Inflammatory macrophage (primary cell): Measurements from ENCODE around the gene HSPG2.

Source experiments
- DNase-seq, 2 donors: peaks; one replicate each; pipeline ENCODE4 v3.0.0-alpha.2; 2020 to 2022

HSPG2 gene

DNA sequence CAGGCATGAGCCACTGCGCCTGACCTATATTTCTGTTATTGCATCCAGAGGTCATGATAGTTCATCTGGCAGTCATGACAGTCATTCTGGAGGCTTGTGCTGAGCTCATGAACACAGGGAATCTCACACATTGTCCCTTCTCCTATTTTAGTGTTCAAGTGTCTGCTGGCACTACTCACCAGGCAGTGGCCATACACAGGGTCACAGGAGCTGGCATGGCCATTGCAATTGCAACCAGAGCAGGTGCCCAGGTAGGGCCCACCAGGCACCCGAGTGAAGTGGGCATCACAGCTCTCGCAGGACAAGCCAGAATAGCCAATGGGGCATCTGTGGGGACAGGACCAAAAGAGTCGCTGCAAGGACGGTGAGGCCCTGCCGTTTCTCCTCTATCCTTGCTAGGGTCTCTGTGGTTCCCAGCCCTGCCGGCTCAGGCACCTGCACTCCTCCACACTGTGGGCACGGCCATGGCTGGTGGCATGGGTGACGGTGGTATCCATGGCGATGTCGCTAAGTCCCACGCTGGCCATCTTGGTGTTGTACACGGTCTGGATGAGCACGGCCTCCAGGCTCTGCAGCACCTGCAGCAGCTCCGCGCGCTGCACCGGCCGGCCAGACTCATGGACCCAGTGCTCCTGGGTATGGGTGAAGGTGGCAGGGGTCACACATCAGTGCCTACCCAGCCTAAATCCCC lies 57.0 kb downstream of the HSPG2 start:
- DNase-seq = no peak

DNA sequence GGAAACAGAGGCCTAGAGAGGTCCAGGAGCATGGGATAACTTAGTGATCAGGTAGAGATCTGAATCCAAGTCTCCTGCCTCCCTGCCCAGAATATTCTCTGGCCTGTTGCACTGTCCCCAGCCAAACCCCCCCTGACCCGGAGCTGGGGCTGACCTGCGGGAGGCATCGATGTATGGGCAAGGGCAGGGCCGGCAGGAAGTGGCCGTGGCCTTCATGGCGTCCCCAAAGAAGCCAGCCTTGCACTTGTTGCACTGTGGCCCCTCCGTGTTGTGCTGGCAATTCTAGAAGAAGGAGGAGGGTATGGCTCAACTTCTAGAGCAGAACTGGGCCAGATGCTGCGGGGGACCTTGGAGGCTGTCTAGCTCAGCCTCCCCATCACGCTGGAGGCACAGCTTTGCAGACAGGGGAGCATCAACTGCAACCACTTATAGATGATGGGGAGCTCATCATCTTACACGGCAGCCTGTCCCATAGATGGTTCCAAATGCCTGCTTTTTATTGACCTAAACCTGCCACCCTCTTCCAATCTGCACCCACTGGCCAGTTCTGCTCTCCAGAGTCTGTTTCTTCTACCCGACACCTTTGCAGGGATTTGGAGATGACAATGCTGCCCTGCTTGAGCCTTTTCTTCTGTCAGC lies 58.2 kb downstream of the HSPG2 start:
- no peak for DNase-seq

DNA sequence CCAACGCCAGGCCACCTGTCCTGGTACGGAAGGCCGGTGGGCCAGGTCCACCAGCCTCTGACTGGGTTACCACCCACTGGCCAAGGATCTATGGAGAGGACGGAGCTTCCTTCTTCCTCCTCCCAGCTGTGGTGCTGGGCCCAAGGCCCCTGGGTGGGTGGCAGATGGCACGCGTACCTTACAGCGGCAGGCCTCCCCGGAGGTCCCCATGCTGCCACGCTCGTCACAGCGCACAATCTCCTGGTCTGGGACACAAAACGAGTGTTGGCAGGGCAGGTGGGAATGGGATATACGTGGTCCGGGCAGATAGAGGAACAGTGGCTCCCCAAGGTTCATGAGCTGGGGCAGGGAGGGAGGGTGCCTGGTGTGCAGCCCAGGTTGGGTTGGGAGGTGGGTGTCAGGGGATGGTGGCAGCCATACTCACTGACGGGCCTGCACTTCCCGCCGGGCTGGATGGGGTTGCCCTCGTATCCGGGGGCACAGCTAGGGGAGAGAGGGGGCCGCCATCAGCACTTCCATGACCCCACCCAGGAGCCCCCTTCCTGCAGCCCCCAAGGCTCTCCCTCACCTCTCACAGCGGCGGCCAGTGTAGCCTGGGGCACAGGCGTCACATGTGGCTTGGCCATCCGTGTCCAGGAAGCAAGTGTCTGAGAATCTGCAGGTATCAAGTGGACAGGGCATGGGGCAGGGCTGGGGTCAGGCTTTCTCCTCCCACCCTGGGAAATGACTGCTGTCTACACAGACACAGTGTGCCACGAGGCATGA lies 58.9 kb downstream of the HSPG2 start:
- no peak for DNase-seq

DNA sequence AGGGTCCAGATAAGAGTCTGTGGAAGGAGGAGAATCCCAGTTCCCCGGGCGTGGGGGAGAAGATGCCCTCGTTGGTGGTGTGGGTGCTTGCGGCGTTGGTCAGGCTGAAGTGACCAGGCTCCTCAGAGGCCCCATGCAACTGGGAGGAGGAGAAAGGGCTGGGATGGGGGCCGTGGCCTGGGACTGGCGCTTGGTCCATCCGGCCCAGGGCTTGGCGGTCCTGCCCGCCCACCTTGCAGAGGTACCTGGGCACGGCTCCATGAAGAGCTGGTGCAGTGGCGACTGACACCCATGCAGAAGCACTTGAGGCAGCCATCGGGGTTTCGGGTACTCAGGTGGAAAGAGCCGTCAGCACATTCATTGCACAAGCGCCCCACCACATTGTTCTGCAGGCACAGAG lies 60.8 kb downstream of the HSPG2 start:
- no peak for DNase-seq

DNA sequence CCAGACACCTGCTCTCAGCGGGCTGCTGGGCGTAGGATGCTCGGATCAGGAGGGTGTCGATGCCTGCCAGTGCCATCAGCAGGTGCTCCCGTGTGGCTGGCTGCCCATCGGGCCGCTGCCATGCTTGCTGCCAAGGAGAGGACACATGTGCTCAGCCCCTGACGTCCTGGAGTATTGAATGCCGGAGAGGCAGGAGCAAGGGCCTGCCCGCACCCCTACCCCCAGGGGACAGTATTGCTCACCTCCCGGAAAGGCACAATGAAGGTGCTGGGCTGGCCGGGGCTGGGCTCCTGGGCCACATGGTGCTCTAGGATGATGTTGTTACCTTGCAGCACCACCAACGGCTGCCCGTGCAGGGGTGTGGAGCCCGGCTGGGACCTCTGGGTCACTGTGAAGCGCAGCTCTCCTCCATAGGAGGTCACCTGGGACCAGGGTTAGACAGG lies 61.5 kb downstream of the HSPG2 start:
- DNase-seq = no peak

DNA sequence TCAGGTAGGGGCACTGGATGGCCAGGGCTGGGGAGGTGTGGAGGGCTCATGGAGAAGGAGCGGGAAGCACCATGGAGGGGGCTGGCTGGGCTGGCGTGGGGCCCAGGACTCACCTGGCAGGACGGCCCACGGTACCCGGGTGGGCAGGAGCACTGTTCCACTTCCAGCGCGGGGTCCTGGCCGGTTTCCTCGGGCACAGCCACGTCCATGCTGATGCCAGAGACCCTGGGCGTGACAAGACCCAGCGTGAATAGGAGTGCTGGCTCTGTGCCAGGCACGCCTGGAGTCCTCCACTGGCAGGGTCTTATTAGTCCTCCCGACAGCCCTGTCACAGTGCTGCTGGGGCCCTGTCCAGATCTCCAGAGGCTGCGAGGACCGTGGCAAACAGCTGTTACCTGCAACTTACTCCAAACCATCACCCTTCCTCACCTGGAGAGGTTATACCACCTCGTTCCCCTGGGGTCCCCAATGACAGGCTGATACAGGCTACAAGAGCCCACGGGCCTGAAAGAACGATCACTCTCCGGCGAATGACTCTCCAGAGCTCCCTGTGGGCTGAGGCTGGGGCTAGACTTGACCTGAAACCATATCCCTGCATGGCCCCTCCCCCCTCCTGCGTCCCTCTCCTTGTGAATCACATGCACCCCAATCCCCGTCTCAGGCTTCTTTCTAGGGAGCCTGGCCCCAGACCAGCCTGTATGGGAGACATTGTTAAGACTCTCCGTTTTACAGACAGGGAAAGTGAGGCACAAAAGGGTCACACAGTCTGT lies 62.1 kb downstream of the HSPG2 start:
- no peak for DNase-seq

DNA sequence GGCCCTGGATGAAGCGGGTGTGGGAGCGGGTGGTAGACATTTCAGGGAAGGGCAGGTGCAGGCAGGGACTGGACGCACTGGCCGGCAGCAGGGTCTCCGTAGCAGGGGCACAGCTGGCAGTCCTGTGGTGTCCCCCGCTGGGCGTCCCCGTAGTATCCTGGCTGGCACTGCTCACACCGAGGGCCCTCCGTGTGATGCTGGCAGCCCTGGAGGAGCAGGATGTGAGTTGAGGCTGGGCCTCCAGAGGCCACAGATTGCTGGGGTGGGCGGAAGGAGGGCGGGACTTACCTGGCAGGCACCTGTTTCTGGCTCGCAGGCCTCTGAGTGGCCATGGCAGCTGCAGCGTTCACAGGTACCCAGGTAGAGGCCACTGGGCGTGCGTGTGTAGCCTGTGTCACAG lies 62.8 kb downstream of the HSPG2 start:
- DNase-seq = no peak

DNA sequence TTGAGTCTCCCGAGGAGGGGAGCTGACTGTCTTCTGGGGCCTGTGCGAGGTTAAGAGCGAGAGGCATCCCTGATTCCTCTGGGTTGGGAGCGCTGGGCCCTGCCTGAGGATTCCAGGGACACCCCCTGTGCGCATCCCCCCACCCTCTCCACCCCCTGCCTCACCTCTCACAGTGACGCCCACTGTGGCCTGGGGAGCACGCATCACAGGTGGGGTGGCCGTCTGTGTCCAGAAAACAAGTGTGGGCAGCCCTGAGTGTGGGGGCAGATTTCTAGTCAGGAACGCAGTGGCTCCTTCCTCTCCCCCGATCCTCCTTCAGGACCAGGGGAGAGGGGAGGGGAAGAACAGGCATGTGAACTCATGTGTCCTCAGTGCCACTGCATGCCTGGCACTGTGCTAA lies 63.3 kb downstream of the HSPG2 start:
- no peak for DNase-seq

DNA sequence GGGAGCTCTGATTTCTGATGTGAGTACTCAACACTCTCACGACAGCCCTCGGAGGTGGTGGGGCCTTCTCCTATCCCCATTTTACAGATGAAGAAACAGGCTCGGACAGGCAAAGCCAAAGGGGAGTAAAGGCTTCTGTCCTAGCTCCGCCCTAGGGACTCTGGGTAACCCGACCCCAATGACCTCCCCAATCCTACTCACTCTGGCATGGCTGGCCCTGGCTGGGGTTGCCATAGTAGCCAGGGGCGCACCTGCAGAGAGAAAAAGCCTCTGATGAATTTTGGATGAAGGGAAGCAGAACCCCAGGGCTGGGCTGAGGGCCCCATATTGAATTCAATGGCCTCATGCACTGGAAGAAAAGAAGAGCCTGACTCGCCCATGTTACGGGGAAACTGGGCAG lies 63.9 kb downstream of the HSPG2 start:
- no peak for DNase-seq

DNA sequence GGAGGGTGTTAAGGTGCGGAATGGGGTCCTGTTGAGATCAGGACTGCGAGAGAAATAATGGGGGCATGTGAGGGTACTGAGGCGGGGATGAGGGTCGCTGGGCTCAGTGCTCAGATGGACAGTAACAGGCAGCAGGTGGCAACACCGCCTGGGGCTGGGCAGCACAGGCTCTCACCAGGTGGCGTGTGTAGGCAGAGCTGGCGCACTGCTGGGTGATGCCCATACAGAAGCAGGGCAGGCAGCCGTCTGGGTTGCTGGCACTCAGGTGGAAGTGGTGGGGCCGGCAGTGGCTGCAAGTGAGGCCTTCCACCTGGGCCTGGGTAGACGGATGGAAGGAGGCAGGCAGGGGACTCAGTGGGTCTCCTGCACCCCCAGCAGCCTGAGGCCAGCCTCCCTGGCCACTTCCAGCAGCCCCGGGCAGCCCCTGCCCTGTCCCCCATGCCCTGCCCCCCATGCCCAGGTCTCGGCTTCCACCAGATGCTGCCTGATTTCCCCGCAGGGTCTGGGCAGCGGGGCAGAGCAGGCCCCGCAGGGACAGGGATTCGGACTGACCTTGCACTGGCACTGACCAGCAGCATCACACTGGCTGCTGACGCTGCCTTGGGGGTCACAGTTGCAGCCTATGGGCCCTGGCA lies 64.5 kb downstream of the HSPG2 start:
- no peak for DNase-seq

DNA sequence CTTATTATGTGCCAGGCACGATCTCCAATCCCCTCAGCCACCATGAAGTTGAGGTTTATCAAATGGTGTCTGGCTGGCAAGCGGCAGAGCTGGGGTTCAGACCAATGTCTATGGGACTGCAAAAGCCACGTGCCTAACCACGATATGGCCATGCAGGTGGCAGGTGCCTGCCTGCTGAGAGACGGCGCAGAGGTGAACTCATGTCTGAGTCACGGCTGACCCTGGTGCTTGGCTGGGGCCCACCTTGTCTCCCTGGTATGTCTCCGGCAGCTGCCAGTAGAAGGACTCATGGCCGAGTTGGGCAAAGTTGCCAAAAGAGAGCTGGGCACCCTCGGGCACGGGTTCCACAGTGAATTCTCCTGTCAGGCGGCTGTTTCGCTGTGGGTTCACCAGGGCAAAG lies 65.2 kb downstream of the HSPG2 start:
- DNase-seq = no peak

DNA sequence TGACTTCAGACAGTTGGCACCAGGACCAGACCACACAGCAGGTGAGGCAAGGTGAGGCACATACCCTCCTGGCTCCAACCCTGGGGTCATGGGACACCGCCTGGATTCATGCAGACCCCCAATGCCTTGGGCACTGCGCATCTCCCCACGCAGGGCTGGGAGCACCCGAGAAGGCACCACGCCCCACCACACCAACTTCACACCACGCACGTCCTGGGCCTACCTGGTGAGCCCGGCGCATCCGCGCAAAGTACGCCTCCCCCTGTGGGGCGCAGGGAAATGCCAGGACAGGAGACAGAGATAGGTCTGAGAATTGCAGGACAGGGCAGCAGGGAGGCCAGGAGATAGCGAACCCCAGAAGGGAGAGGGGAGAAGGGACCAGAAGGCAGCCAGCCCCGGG lies 66.5 kb downstream of the HSPG2 start:
- DNase-seq = no peak

DNA sequence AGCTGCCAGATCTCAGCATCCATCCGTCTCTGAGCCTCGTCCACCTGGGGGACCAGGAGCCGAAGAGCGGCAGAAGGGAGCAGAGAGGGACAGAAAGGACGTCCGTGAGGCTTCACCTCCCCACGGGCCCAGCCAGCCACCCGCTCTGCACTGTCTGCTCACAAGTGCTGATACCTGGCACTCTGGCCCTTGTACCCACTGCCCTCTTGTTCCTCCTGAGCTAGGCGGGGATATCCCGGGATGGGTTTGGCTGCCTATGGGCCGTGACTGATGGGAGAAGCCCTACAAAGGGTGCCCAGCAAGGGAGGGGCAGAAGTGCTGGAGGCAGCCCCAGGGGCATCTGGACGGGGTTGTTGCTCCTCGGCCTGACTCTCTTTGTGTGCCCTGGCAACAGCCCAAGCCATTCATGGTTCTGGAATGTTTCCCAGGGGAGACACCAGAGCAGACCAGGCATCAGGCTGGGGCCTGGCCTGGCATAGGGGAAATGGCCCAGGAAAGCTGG lies 67.4 kb downstream of the HSPG2 start:
- DNase-seq = no peak

DNA sequence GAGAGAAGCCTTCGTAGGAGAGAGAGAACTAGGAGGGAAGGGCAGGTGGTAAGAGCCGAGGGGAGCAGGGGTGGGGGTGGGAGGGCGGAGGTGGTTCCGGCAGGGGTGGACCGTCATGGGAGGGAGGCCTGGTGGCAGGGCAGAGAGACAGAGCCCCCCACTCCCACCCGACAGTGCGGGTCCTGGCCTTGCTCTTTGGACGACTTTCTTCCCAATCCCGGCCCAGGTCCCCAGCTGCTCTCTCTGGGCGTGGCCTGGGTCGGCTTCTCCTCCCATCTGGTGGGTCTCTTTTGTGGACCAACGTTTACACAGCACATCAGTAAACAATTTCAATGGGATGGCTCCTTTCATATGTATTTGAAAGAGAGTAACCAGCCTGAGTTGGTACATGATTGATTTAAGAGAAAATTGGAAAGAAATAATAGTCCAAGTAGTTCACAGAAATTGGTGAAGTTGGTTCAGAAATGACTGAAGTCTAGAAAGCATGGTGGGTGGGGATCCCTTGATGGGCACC lies 68.1 kb downstream of the HSPG2 start:
- no peak for DNase-seq

DNA sequence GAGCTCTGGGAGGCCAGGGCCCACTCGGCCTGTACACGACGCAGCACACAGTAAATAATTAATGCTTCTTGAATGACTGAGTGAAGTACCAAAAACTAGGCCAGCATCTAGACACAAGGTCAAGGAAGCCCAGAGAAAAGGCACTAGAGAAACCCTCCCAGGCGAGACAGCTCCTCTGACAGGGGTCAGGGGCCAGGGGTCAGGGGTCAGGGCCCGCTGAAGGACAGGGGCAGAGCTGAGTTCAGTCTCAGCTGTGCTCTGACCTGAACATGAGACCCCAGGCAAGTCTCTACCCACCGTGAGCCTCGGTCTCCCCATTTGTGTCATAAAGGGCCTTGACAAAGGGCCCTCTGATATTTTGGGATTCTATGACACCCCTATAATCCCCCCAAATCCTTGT lies 68.6 kb downstream of the HSPG2 start:
- DNase-seq = no peak

DNA sequence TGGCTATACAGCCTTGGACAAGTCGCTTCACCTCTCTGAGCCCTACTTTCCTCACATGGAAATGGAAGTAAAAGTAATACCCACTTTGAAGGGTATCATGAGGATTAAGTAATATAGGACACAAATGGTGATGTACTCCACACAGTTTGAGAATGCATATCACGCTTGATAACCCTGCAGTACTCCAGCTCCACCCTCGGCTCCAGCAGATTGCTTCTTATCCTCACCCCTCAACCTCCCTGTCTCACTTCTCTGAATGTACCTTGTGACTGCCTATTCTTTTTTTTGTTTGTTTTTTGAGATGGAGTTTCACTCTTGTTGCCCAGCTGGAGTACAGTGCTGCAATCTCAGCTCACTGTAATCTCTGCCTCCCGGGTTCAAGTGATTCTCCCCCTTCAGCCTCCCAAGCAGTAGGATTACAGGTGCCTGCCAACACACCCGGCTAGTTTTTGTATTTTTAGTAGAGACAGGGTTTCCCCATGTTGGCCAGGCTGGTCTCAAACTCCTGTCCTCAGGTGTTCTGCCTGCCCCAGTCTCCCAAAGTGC lies 69.6 kb downstream of the HSPG2 start:
- no peak for DNase-seq

DNA sequence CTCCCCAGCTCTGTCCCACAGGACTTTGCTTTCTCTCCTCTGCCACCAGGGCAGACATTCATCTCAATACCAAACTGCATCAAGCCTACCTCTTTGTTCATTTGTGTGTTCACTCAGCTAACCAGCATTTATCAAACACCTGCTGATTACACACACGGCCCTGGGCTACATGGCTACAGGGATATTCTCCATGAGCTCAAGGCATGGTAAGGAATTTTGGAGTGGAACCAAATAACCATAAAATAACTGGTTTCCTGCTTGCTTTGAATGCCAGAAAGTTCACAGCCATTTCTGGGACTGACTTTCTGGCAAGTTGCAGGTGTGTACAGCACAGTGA lies 70.4 kb downstream of the HSPG2 start:
- DNase-seq = no peak

DNA sequence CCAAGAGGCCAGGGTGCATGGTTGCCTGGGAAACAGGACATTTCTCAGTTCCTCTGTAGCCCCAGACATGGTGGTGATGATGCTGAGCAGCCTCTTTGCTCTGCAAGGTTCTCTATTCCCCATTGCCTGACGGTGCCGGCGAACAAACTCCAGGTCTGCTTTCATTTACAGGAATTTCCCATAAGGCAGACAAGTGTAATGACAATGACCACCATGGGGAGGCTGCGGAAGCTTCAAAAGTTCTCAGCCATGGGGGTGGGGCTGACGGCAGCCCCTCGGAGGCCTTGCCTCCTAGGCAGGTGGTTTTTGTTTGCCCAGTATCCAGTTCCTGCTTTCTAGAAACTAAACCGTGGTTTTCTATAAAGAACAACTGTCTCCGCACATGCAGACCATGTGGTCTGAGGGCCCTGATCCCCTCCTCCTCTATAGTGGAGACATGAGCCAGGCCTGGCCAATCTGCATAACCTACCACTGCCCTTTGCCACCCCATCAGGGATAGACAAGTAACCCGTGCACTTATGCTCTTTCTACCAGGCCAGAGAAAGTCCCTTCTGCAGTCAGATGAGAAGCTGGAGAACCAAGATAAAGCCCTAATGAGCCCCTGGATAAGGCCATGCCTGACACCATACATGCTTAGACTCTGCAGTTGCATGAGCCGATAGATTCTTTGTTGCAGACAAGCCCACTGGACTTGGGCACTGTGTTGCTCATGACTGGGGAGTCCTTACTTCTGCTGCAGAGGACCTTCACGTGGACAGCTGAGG lies 71.0 kb downstream of the HSPG2 start:
- no peak for DNase-seq

DNA sequence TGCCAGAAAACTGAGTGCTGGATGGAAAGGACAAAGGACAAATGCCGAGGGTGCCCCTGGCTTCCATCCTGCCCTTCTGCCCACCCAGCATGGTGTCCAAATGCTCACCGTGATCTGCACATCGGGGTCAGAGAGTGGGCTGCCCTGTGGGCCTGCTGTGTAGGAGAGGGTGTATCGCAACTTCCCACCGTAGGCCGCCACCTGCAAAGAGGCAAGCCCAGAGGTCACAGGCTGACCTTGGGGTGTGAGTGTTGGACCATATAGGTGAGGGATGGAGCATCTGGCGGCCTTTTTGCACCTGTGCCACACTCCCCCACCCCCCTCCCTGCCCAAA lies 71.5 kb downstream of the HSPG2 start:
- DNase-seq = no peak

DNA sequence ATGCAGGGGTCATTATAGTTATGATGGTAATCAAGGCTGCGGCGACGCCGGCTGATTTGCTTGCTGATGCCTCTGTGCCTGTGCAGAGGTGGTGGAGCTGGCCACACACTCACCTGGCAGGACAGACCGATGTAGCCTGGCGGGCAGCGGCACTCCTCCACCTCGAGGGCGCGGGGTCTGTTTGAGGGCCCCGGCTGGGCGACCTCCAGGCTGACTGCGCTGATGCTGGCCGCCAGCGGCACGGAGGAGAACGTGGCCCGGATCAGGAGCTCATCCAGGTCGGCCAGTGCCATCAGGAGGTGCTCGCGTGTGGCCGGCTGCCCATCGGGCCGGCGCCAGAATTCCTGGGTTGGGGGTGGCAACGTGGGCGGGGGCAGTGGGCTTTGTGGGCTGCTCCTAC lies 72.4 kb downstream of the HSPG2 start:
- DNase-seq = no peak

DNA sequence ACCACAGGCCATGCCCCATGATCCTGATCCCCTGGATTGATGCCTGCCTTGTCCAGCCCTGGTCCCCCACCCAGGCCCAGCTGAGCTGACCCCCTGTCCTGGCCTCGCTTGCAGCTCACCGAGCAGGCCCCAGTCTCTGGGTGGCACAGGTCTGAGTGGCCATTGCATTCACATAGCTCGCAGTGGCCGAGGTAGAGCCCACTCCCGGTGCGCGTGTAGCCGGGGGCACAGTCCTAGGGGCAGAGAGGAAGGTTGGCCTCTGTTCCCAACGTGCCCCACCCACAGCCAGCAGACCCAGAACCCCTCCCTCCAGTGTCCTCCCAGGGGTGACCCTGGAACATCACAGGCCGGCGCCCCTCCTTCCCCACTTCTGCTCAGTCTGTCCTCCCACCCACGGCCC lies 73.1 kb downstream of the HSPG2 start:
- no peak for DNase-seq
